ENCODE measurements around the gene LHFPL6. TPM values are rescaled to one million over a fixed set of nuclear protein-coding genes. Genes with fewer than 3 reads are reported as not detected.

The LHFPL6 gene
- total and polyA plus RNA-seq, 9 of the 15 experiments (the other 6 are each of a cell fraction or from before 2014, with no cell fraction given), result 0.18 TPM; not detected in 8

DNA sequence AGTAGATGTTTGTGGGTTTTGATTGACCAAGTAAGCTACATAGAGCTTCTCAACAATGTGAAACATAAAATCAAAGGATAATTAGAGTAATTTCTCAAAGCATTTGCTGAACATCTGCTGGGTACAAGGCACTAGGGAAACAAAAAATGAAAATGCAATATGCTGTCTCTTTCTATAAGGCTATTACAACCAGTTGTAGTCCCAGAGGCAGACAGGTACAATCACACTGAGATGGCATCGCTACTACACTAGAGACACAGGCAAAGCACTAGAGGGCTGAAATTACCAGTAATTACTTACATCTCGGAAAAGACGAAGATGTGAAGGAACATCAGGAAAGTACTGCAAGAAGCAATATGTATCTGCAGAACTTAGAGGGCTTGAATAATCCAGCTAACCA is 133.3 kb downstream of the LHFPL6 start (continued):
- TF ChIP-seq ARID1B (IDR thresholded peaks at IDR 0.05), result no peak
- TF ChIP-seq PHB2 (IDR thresholded peaks at IDR 0.05; ENCODE audit: low read depth), result no peak
- no peak for TF ChIP-seq ATF1 (CRISPR knock-in tag; IDR thresholded peaks at IDR 0.05)
- TF ChIP-seq ATF1 (tag; IDR thresholded peaks at IDR 0.05), result no peak
- no peak for TF ChIP-seq IRF9 (tag; IDR thresholded peaks at IDR 0.05)
- TF ChIP-seq RBM34 (IDR thresholded peaks at IDR 0.05; ENCODE audit: borderline replicate concordance, insufficient read depth, low read length), result no peak
- TF ChIP-seq E2F1 (CRISPR knock-in tag; IDR thresholded peaks at IDR 0.05), result no peak
- no peak for TF ChIP-seq ZNF324 (CRISPR knock-in tag; IDR thresholded peaks at IDR 0.05)

- no peak overlapping the region for H2AFZ ChIP-seq (ENCODE audit: low read depth, low read length)
- POLR2A ChIA-PET, result no interaction called here
- in situ Hi-C loops (cut with MboI) (no loop called here), intact Hi-C loops (cut with micrococcal nuclease) (no loop called here)
- no peaks in the 10 kb centered on the region for H3K36me3 ChIP-seq (ENCODE audit: control insufficient read depth, insufficient read depth, low read length)
- H3K4me3 ChIP-seq, result no peak overlapping the region
- H3K79me2 ChIP-seq (ENCODE audit: control insufficient read depth, insufficient read depth, low read length), result no peaks in the 10 kb centered on the region
- H3K9ac ChIP-seq (ENCODE audit: insufficient read depth in 1 of 2, low read depth in 2 of 2, low read length in 2 of 2), result no peak overlapping the region
- H3K9me1 ChIP-seq (ENCODE audit: control insufficient read depth, insufficient read depth, low read length), result no peaks in the 10 kb centered on the region
- CTCF ChIA-PET (ENCODE audit: low intra/inter-chr PET ratio), result no interaction called here
- no peaks in the 10 kb centered on the region for H3K27me3 ChIP-seq (ENCODE audit: control insufficient read depth in 2 of 2, insufficient read depth in 2 of 2, low read length in 2 of 2)
- TF ChIP-seq SMAD4 (CRISPR knock-in tag; conservative IDR thresholded peaks at IDR 0.05), result no peak
- no peak for TF ChIP-seq SMARCB1 (IDR thresholded peaks at IDR 0.05; ENCODE audit: insufficient read length, low read depth)
- TF ChIP-seq, protein P1, sequence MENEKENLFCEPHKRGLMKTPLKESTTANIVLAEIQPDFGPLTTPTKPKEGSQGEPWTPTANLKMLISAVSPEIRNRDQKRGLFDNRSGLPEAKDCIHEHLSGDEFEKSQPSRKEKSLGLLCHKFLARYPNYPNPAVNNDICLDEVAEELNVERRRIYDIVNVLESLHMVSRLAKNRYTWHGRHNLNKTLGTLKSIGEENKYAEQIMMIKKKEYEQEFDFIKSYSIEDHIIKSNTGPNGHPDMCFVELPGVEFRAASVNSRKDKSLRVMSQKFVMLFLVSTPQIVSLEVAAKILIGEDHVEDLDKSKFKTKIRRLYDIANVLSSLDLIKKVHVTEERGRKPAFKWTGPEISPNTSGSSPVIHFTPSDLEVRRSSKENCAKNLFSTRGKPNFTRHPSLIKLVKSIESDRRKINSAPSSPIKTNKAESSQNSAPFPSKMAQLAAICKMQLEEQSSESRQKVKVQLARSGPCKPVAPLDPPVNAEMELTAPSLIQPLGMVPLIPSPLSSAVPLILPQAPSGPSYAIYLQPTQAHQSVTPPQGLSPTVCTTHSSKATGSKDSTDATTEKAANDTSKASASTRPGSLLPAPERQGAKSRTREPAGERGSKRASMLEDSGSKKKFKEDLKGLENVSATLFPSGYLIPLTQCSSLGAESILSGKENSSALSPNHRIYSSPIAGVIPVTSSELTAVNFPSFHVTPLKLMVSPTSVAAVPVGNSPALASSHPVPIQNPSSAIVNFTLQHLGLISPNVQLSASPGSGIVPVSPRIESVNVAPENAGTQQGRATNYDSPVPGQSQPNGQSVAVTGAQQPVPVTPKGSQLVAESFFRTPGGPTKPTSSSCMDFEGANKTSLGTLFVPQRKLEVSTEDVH (IDR thresholded peaks at IDR 0.05; ENCODE audit: low read depth, partially characterized antibody), result no peak
- no peak for TF ChIP-seq RBM17 (IDR thresholded peaks at IDR 0.05; ENCODE audit: borderline replicate concordance, low read depth, low read length)
- TF ChIP-seq ZNF444 (CRISPR knock-in tag; IDR thresholded peaks at IDR 0.05), result no peak
- no peak for TF ChIP-seq HDAC6 (IDR thresholded peaks at IDR 0.05; ENCODE audit: low read depth, low read length)
- no peak for TF ChIP-seq MCM7 (IDR thresholded peaks at IDR 0.05)
- TF ChIP-seq KLF13 (tag; IDR thresholded peaks at IDR 0.05; ENCODE audit: borderline replicate concordance, low read depth), result no peak
- no peak for TF ChIP-seq ZNF780A (CRISPR knock-in tag; IDR thresholded peaks at IDR 0.05)
- H3K4me1 ChIP-seq (replicated peaks in 1 of 2; ENCODE audit: control insufficient read depth in 2 of 2, insufficient read depth in 2 of 2, low read length in 2 of 2), result no peaks in the 10 kb centered on the region
- FAIRE-seq (no peak), DNase-seq (ENCODE audit: extremely low read depth in 1 of 4, low spot score in 3 of 4) (no peak), ATAC-seq (no peak)
- no TSS peak for BruUV-seq (replicated peaks)
- no peaks in the 10 kb centered on the region for H4K20me1 ChIP-seq (replicated peaks; ENCODE audit: control insufficient read depth, insufficient read depth, low read length)
- H3K4me2 ChIP-seq (ENCODE audit: insufficient read depth, low read length), result no peak overlapping the region
- H3K27ac ChIP-seq (ENCODE audit: extremely low read depth, low read depth, low read length), result no peak overlapping the region
- no peaks in the 10 kb centered on the region for H3K9me3 ChIP-seq (replicated peaks; ENCODE audit: control insufficient read depth, insufficient read depth, low read depth, low read length)
These were observed 134.7 kb downstream of the LHFPL6 start for GRCh38 chr13:39468306-39468705.
